G401 (cell line): ENCODE measurements around the gene AADACL2. TPM values are rescaled to one million over a fixed set of nuclear protein-coding genes. Genes with fewer than 3 reads are reported as not detected.
"Not testable (repeated sequence)": the region's sequence is repeated elsewhere in the genome, so short reads cannot be mapped to it uniquely, and the experiment has no call there.

ENCODE experiments used
- DNase-seq: peaks from one replicate; pipeline ENCODE4 v3.0.0-alpha.2; 2015; ENCODE audit warnings: low spot score
- in situ Hi-C: cut with HindIII; loops from 2 replicates; pipeline ENCODE4 v1.10.0; 2016; ENCODE audit warnings: low sequenced_read_pairs, mixed read lengths
- total RNA-seq: library from RNA; depleted of rRNA; stranded (reverse); fragments of >200 nt; shearing (Covaris generic); gene quantifications from 2 replicates; pipeline ENCODE4 v1.2.3, GENCODE V29; 2014

The AADACL2 gene
- total RNA-seq, 1 experiment from 2014 or later = not detected

GRCh38 chr3:151761581-151761980 lies 27.9 kb downstream of the AADACL2 start:
- in situ Hi-C loops = no loop called here
- no peak for DNase-seq

DNA sequence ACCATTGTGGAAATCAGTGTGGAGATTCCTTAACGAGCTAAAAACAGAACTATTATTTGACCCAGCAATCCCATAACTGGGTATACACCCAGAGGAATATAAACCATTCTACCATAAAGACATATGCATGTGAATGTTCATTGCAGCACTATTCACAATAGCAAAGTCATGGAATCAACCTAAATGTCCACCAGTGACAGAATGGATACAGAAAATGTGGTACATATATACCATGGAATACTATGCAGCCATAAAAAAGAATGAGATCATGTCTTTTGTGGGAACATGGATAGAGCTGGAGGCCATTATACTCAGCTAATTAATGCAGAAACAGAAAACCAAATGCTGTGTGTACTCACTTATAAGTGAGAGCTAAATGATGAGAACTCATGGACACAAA lies 31.0 kb downstream of the AADACL2 start:
- DNase-seq, in situ Hi-C loops: not testable (repeated sequence)

GRCh38 chr3:151765685-151766084 lies 32.0 kb downstream of the AADACL2 start:
- in situ Hi-C loops = no loop called here
- no peak for DNase-seq

DNA sequence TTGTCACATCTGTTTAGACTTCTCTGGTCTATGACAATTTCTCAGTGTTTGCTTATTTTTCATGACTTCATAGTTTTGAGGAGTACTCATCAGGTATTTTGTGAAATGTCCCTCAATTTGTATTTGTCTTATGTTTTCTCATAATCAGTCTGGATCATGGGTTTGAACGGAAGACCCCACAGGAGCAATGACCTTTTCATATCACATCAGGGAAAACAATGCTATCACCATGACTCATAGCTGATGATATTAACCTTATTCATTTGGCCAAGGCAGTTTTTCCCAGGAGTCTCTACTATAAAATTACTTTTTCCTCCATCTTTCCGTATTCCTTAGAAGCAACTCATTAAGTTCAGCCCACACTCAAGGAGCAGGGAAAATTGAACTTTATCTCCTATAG lies 32.7 kb downstream of the AADACL2 start:
- DNase-seq = no peak
- in situ Hi-C loops = no loop called here

DNA sequence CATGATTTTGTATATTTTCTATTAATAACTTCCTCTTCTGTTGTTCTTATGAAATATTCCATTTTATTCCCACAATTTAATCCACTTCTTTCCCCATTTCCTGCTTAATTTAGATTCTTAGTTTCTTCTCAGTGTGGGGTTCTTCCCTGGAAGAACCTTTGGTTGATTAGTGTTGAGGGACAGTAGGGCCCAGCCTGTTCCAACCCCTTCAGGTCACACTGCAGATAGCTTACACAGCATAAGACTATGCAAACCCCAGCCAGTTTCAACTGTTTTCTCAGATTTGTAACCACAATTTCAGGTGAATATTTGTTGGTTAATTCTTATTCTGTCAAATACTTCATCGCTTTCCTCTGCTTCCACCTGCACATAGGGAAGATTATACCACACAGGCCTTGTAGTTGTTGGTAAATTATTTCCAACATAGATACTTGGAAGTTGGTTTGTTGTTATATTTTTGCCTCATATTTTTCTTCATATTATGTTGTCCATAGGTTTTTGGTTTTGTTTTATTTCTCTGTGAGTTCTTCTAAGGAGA lies 34.7 kb downstream of the AADACL2 start:
- no peak for DNase-seq
- in situ Hi-C loops = no loop called here

GRCh38 chr3:151769175-151769574 lies 35.4 kb downstream of the AADACL2 start:
- DNase-seq = no peak
- in situ Hi-C loops = no loop called here

GRCh38 chr3:151770956-151771355 lies 37.2 kb downstream of the AADACL2 start:
- DNase-seq = no peak
- in situ Hi-C loops = no loop called here

DNA sequence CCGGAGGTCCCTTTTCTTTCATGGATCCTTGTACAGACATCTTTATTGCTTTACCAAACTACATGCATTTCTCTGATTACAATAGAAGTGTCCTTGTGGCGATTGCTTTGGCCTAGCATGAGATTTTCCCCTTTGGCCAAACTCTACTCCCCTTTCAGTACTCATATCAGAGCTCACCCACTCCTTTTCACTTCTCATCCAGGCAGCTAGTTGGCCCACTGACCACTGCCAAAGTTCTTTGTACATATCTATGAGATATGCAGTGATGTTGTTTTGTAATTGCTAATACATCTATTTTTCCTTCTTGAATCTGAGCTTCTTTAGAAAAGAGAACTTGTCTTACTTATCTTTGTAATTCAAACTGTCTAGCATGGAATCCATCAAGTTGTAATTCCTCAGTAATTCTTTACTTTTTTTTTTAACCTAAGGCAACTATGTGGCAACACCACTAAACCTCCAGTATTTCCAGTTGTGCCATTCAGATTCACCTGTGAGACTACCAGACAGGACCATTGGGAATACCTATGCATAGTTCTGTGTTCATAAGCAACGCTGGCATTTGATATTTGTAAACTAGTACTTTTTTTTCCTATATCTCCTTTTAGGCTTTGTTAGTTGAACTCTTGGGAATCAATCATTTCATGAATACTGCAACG lies 39.2 kb downstream of the AADACL2 start:
- in situ Hi-C loops = no loop called here
- DNase-seq = no peak

DNA sequence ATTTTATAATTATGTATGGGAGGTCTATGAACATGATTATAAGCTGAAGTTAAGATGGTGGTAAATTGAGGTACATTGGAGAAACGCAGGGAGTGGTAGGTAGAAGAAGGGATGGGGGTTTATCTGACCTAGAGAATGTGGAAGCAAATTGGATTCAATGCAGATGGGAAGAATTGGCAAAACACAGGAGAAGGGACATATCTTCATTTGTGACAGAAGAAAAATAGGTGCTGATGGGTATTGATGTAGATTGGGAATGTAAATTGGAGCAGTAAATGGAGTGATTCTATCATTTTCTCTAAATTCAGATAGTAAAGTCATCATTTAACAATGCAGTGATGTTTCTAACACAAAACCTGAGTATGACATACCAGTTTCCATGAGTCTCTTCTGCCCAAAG lies 40.5 kb downstream of the AADACL2 start:
- no peak for DNase-seq
- in situ Hi-C loops = no loop called here

GRCh38 chr3:151774910-151775309 lies 41.2 kb downstream of the AADACL2 start:
- in situ Hi-C loops = no loop called here
- DNase-seq = no peak

GRCh38 chr3:151775314-151776258 lies 41.9 kb downstream of the AADACL2 start:
- in situ Hi-C loops = no loop called here
- no peak for DNase-seq

- in situ Hi-C loops = no loop called here
- no peak for DNase-seq
Measured at GRCh38 chr3:151776259-151776740, 42.6 kb downstream of the AADACL2 start.

- in situ Hi-C loops = no loop called here
- DNase-seq = no peak
Measured at GRCh38 chr3:151777880-151778279, 44.2 kb downstream of the AADACL2 start.

DNA sequence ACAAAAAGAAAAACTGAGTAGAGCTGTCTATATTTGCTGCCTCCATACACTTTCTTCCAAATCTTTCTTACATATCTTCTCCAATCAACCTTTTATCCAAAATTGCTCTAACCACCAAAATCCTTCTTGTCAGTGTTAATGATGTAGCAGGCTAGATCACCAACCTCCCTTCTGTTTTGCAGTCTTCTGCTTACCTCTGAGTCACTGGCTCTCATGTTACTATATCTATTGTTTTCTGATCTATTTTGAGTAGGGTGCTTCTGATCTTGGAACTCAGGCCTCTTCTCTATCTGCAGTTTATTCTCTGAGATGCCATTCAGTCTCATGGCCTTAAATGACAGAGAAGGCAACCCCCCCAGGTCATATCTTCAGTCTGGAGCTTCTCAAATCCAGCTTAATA lies 53.9 kb downstream of the AADACL2 start:
- no peak for DNase-seq
- in situ Hi-C loops = no loop called here

DNA sequence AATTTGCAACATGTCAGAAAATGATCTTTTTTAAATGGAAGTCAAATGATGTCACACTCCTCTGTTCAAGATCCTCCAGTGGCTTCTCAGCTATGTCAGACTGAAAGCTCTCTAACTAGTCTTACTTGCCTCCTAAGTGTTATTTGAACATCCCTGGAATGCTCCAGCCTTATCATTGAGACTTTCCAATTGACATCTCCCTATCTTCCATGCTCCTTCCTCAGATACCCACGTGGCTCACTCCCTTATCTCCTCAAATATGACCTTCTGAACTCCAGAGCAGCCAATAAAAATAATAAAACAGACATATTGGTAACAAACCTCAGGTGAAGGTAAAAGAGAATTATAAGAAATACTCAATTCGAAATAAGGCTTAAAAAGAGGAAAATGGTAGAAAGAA lies 54.7 kb downstream of the AADACL2 start:
- DNase-seq = no peak
- in situ Hi-C loops = no loop called here

DNA sequence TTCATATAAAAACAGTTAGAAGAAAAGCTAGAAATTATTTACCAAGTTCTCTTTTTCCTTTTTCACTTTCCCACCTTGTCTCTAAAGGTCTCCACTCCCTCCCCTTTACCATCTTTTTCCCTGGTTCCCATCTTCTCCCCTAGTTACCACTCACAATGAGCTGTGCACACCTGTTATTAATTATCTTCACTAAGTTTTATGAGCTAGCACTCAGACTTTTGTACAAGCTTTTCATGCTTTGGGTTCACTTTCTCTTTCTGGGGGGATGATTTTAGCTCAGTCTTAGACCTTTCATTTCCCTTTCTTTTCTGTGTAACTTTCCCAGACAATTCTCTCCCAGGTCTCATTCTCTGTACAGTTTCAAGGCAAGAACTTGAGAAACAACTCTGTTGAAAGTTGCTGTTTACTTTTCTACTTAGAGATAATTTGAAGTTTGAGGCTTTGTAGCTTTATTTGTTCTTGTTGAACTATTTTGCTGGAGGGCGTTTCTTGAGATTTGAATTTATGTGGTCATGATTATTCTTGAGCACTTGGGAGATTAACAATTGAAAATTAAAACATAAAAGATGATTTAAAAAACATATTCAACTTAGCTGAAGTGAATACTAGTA lies 56.2 kb downstream of the AADACL2 start:
- DNase-seq = no peak
- in situ Hi-C loops = no loop called here

GRCh38 chr3:151790763-151791162 lies 57.0 kb downstream of the AADACL2 start:
- DNase-seq, in situ Hi-C loops: not testable (repeated sequence)

DNA sequence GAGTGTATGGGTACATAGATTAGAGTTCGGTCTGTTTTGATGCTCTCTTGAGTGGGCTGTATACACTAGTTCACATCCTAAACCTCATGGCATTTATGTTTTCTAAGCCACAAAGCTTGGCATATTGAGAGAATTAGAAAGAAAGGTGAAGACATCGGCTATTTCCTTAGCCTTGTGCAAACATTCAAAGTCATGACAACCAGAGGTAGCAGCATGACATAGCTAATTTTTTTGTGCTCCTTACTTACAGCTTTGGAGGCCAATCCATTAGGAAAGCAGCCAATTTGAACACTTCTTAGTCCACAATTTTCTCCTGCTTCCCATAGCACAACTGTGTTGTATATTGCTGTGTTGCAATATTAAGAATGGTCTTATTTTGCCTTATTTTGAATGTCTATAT lies 58.7 kb downstream of the AADACL2 start:
- in situ Hi-C loops = no loop called here
- no peak for DNase-seq

DNA sequence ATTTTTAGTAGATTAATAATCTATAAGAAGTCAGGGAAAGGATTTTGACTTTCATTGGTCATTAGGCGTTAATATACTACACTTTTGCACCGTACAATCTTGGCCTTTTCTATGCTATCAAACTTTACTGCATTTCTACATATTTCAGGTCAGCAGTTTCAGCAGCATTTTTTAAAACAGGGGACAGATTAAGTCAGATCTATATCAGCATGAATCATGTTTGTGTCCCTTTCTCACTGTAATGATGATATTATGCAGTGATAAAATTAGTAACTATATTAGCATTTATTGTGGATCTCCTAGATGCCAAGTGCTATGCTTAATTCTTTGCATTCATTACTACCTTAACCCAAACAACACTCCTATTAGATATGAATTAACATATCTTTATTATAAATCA lies 59.9 kb downstream of the AADACL2 start:
- in situ Hi-C loops = no loop called here
- no peak for DNase-seq

DNA sequence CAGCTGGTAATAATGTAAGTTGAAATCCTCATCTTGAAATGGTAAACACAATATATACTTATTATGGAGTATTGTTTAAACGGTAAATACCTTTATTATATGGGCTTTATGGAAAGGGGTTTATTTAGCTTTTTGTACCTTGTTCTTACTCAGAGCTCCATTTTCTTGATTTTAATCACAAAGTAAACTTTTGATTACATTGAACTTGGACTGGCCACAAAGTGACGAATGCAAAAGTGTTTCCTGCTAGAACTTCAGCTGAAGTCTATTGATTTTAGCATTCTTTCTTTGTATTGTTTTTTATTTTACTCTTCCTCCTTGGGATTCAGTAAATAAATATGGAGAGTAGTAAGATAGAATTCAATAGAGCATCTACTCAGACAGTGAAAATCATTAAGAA lies 60.4 kb downstream of the AADACL2 start:
- in situ Hi-C loops = no loop called here
- no peak for DNase-seq
